ENCODE measurements around the gene AP3B1. TPM values are rescaled to one million over a fixed set of nuclear protein-coding genes. Genes with fewer than 3 reads are reported as not detected.

Gene AP3B1
- total and polyA plus RNA-seq, 12 donors: 22.0 to 59.1 (median 34.3) TPM

GRCh38 chr5:78291687-78292086 is 2.8 kb downstream of the AP3B1 start:
- peaks cover 4 to 43% of the 10 kb centered on the region in 2 donors for H3K4me1 ChIP-seq (replicated peaks in 1 of 2)
- no peak overlapping the region for H3K27ac ChIP-seq
- intact Hi-C loops (cut with DNase I): loop anchor here in 1 of 2 donors (5.0 kb wide), 1 partner anchor 71 kb away; the partner anchor contains the start of gene SCAMP1
- no peak overlapping the region for H3K4me3 ChIP-seq
- WGBS, 4 donors: 79 to 85% (median 83%) methylated on average over 2 of the region's 2 CpGs
- H3K9me3 ChIP-seq (replicated peaks in 1 of 3): no peaks in the 10 kb centered on the region
- no peaks in the 10 kb centered on the region for H3K36me3 ChIP-seq (replicated peaks in 1 of 2)
- no peaks in the 10 kb centered on the region for H3K27me3 ChIP-seq
- no peak for DNase-seq
- TF ChIP-seq CTCF (IDR thresholded peaks at IDR 0.05): no peak
- TF ChIP-seq POLR2A (IDR thresholded peaks at IDR 0.05): no peak

DNA sequence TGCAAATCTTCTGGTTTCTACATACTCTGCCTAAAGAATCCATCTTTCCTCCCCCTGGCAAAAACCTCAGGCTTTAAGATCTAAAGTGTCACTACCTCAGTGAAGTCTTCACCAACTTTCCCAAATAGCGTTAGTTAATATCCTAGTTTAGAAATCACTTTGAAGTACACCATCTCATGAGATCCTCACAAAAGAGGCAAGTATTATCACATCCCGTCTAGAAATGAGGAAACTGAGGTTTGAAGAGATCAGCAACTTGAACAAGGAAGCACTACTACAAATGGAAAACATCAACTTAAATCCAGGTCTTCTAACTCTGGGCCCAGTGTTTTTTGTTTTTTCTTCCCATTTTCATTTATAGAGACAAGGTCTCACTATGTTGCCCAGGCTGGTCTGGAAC is 4.6 kb downstream of the AP3B1 start:
- Histone ChIP-seq H3K36me3 (replicated peaks in 1 of 2) (no peaks in the 10 kb centered on the region), H3K4me3 (no peak overlapping the region), H3K9me3 (replicated peaks in 1 of 3) (no peaks in the 10 kb centered on the region), H3K27me3 (no peaks in the 10 kb centered on the region), H3K27ac (no peak overlapping the region), H3K4me1 (replicated peaks in 1 of 2) (peaks cover 4 to 32% of the 10 kb centered on the region in 2 donors)
- no peak for DNase-seq
- no peak for TF ChIP-seq POLR2A (IDR thresholded peaks at IDR 0.05)
- TF ChIP-seq CTCF (IDR thresholded peaks at IDR 0.05): no peak
- WGBS, 4 donors: 76 to 93% (median 88%) methylated on average over 2 of the region's 2 CpGs
- intact Hi-C loops (cut with DNase I): loop anchor here in 1 of 2 donors (5.0 kb wide), 1 partner anchor 72 kb away; the partner anchor contains the start of gene SCAMP1

DNA sequence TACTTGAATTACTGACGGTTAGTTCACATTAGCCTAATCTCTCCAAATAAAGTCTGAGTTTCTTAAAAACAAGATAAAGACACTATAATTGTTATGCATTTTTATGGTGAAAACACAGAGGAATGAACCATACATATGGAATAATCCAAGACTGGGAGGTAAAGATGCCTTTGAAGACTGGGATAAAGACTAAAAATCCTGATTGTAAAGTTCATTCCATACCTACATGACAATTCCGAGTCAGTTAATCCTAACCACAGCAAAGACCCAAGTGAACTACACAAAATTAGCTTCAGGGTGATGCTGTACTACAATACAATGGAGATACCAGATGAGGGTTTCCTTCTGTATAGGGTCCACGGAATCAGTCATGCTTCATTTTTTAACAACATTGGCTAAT is 6.3 kb downstream of the AP3B1 start:
- Histone ChIP-seq H3K27ac (peak overlapping the region in 1 of 5 donors; percentile 14), H3K9me3 (replicated peaks in 1 of 3) (no peaks in the 10 kb centered on the region), H3K4me1 (replicated peaks in 1 of 2) (peaks cover 4 to 26% of the 10 kb centered on the region in 2 donors), H3K4me3 (no peak overlapping the region), H3K27me3 (no peaks in the 10 kb centered on the region), H3K36me3 (replicated peaks in 1 of 2) (no peaks in the 10 kb centered on the region)
- TF ChIP-seq CTCF (IDR thresholded peaks at IDR 0.05) (no peak), POLR2A (IDR thresholded peaks at IDR 0.05) (no peak)
- no peak for DNase-seq
- WGBS, 4 donors: 90 to 93% (median 92%) methylated on average over 3 of the region's 3 CpGs
- intact Hi-C loops (cut with DNase I): no loop called here

- peaks cover 4 to 24% of the 10 kb centered on the region in 2 donors for H3K4me1 ChIP-seq (replicated peaks in 1 of 2)
- no peaks in the 10 kb centered on the region for H3K27me3 ChIP-seq
- DNase-seq: peak; percentile 20 to 63 (median 47)
- H3K4me3 ChIP-seq: no peak overlapping the region
- intact Hi-C loops (cut with DNase I): no loop called here
- peak overlapping the region in 1 of 5 donors; percentile 14 for H3K27ac ChIP-seq
- H3K9me3 ChIP-seq (replicated peaks in 1 of 3): no peaks in the 10 kb centered on the region
- TF ChIP-seq POLR2A (IDR thresholded peaks at IDR 0.05): no peak
- TF ChIP-seq CTCF (IDR thresholded peaks at IDR 0.05): no peak
- H3K36me3 ChIP-seq (replicated peaks in 1 of 2): no peaks in the 10 kb centered on the region
- WGBS, 4 donors: 19 to 29% (median 26%) methylated on average over 2 of the region's 2 CpGs
Measured at GRCh38 chr5:78287833-78288232, 6.7 kb downstream of the AP3B1 start.
